Muscle of back (tissue), 11 donors: ENCODE data around the gene LHPP. TPM values are rescaled to one million over a fixed set of nuclear protein-coding genes. Genes with fewer than 3 reads are reported as not detected.
A peak's percentile ranks its signal among the peaks of the same experiment; 100 is the strongest.

Experiments used
- DNase-seq, 3 donors: peaks; one replicate each; pipeline versions ENCODE4 v3.0.0 to v3.0.0-alpha.2; 2013
- polyA plus RNA-seq, 10 donors: library from polyadenylated mRNA; unstranded; fragments of 120-200 nt; gene quantifications; one replicate each; pipeline ENCODE4 v1.2.1, GENCODE V29; 2013; ENCODE audit not compliant: insufficient read length in 10 of 10

Gene LHPP
- polyA plus RNA-seq, 10 donors: 5.2 to 8.6 (median 7.5) TPM

- DNase-seq: no peak
These were observed 160.0 kb downstream of the LHPP start for GRCh38 chr10:124621637-124622036.

GRCh38 chr10:124622158-124622557 is 160.5 kb downstream of the LHPP start:
- no peak for DNase-seq

GRCh38 chr10:124622866-124623536 is 161.4 kb downstream of the LHPP start:
- DNase-seq: no peak

DNA sequence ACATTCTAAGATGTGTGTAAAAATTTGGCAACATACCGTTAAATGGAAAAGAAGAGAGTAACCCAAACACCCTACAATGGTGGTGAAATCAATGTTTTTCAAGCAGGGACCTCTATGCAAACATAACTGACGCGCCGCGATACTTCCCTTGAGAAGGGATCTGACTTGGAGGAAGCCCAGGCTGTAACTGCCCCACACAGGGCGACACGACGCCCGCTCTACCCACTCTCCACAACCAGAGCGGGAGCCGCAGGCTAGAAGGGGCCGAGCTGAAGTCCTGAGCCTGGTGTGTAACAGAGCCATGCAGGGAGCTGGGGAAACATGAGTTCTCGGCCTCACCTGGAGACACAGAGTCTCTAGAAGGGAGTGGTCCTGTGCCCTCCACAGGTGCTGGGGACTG is 162.4 kb downstream of the LHPP start:
- no peak for DNase-seq

GRCh38 chr10:124624466-124624865 is 162.8 kb downstream of the LHPP start:
- no peak for DNase-seq

DNA sequence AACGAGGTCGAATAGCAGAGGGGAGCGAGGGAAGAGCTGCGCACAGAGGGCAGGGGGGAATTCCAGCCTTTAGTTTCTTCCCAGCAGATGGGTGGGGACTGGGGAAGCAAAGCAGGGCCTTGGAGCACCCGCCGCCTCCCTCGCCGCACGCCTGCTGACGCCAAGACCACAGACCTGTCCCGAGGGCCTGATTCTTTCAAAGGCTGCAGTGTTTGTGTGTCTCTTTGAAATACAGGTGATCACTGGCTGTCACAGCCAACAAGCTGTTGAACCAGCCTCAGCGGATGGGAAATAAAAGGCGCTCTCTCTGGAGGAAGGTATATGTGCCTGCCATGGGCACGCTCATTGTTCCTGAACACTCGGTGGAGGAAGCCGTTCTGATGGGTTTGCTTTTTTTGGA is 163.3 kb downstream of the LHPP start:
- no peak for DNase-seq

GRCh38 chr10:124625831-124626238 is 164.2 kb downstream of the LHPP start:
- no peak for DNase-seq

DNA sequence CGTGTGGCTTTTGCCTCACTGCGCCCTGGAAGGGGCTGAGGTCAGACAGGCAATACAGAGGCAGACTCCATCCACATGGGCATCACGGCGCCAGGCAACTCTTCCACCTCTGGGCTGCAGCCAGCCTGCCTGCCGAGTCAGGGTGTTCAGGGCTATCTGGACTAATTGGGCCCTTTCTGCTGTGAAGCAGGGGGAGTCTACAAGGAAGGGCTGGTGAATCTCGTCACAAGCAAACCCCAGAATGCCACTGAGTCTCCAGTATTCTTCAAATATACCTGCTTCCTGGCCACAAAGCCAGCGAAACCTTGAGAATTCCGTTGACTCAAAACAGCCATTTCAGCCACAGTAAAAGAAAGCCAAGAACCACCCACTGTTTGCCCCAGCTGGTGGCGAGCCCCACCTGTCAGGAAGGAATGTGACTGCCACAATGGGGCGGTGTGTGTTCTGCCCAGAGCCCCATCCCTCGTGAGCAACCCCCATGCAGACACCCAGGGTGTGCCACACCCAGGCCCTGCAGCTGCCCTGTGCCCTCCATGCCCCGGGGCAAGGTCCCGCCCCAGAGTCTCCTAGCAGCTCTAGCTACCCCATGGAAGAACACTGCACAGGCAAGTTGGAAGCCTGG is 165.2 kb downstream of the LHPP start:
- no peak for DNase-seq

- DNase-seq: peak in 2 of 3 donors; percentile 54 to 79
These were observed 166.4 kb downstream of the LHPP start for GRCh38 chr10:124627866-124628675.

DNA sequence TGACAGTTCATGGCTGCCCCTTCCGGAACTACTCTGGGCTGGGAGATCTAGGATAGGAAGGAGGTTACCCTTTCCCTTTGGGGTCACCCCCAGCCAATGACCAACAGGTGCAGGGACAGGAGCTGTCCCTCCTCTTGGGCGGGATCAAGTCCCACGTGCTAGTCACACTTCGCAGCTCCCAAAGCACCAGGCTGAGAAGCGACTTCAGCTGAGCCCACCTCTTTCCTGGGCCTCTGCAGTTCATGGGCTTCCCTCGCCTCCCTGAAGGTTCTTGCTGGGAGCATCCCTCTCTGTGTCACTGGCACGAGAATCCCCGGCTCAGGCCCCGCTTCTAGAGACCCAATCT is 167.0 kb downstream of the LHPP start:
- DNase-seq: no peak

- peak in 2 of 3 donors; percentile 41 to 60 for DNase-seq
These were observed 167.8 kb downstream of the LHPP start for GRCh38 chr10:124629415-124629814.

GRCh38 chr10:124629842-124630241 is 168.2 kb downstream of the LHPP start:
- no peak for DNase-seq

DNA sequence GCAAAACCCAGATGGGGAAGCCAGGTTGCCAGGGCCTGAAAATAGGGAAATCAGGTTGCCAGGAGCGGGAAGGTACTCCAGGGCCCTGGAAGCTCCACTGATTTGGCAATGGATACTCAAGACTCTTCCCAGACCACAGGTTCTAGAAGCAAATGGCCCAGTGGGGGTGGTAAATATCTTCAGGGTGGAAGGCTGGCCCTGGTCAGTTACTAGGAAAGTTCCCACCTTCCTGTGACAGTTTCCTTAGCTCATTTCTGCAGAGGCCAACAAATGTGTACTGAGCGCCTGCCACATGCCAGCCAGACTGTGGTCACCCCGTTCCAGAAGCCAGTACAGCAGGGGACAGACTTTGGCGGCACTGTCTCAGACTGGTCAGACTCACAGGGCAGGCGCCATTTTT is 168.9 kb downstream of the LHPP start:
- no peak for DNase-seq

DNA sequence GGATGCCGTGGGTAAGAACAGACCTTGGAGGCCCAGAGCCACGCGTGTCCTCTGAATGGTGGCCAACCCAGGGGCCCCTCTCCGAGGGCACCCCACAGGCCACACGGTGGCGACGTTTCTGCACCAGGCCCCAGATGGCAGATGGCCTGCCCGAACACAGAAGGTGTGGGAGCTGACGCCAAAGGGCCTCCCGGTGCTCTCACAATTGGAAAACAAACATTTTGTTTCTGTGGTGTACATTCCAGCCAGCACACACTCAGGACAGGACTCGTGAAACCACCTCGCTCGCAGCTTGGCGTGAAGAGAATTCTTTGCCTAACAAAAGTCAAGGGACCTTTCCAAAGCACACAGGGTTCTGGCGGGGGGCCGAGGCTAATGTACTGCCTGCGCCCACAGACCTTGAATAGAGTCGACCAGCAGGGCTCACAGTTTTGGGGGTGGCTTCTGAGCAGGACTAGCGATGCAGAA is 170.5 kb downstream of the LHPP start:
- no peak for DNase-seq

- no peak for DNase-seq
These were observed 170.9 kb downstream of the LHPP start for GRCh38 chr10:124632566-124632965.

- DNase-seq: no peak
These were observed 174.8 kb downstream of the LHPP start for GRCh38 chr10:124636271-124636995.

DNA sequence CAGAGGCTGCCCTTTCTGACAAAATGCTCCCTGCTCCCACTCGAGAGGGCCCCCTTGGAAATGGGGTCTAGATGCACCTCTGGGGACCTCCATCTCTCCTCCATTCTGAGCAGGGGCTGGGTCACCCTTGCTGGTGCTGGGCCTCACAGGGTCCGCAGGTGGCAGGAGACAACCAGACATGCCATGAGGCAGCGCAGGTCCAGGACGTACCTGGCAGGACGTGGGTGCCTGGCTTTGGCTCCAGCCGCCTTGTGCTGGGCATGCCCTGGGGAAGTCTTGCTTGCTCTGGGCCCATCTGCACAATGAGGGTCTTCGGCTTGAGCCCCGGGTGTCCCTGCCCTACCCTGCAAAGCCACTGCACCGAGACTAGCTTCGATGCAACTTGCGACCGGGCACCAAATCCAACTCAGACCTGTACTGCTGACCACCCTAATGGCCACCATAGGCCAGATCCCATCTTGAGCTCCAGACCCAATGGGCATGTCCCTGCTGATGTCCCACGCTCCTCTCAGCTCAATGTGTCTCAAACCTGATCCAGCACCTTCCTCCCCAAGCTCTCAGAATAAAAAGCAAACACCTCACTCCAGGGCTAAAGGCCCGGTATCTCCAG is 175.6 kb downstream of the LHPP start:
- DNase-seq: no peak

DNA sequence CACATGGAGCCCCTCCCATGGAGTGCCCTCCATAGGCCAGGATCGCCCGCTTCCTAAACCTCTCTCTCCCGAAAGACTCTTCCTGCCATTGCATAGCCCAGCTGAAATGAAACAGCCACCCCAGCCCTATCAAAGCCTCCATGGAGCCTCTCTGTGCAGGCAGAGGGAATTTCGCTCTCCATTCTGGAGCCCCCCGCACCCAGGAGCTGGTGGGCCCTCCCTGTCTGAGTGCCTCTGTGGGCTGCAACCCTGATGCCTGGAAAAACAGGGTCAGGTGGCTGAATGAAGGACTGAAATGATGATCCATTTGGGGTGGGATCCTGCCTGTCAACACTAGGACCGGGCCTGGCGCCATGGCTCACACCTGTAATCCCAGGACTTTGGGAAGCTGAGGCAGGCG is 176.1 kb downstream of the LHPP start:
- DNase-seq: no peak

DNA sequence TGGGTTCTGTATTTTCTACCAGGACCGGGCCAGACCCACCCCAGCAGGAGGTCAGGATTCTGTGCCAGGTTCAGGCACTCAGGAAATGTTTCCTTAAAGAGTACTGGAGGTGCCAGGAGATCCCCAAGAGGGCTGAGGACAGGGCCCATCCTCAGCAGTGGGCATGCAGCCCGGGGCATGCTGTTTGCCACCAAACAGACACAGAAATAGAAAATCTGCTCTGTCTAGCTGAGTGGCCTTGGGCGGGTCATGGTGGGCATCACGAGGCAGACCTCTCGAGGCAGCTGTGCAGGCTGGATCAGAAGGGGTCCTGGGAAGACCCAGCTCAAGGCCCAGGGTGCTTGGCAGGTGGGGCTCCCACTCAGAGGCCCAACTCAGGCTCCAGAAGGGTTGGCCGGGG is 177.6 kb downstream of the LHPP start:
- no peak for DNase-seq

DNA sequence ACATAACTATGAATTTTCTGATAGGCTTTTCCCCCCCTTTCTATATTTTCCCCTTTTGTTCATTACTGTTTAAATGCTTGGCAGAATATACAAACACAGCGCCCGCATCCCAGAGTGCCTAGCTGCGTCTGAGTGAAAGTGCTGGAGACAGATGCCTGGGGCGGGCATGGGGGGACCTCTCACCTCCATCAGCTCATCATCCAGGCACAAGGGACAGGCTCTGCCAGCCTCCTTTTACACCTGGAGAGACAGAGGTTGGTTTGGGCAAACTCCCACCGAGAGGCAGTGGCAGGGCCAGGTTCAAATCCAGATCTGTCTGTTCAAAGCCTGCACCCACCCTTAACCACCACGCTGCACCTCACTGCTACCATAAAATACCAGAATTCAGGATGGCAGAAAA is 178.0 kb downstream of the LHPP start:
- no peak for DNase-seq

GRCh38 chr10:124640056-124640455 is 178.4 kb downstream of the LHPP start:
- DNase-seq: no peak
